ENCODE measurements around the gene CCSER1.
A peak's percentile ranks its signal among the peaks of the same experiment; 100 is the strongest.
"Not testable (repeated sequence)": the region's sequence is repeated elsewhere in the genome, so short reads cannot be mapped to it uniquely, and the experiment has no call there.

CCSER1 gene

DNA sequence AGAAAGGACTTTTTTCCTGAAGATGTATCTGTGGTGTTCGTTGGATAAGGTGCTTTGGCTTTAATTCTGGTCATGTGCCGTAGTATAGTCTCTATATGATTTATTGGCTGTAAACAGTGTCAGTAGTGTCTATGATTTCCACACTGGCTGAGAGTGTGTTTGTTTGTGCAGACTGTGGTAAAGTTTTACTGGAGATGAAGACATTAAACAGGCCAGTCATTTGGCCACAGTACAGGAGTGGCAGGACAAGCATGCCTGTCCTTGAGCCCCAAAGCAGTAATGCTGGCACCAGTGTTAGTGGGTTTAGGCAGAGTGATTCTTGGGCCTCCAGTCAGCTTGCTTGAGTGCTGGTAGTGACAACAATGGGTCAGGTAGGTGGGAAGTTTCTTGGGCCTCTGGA lies 1152.7 kb downstream of the CCSER1 start:
- DNase-seq (ENCODE audit: low read depth, low spot score), result no peak

DNA sequence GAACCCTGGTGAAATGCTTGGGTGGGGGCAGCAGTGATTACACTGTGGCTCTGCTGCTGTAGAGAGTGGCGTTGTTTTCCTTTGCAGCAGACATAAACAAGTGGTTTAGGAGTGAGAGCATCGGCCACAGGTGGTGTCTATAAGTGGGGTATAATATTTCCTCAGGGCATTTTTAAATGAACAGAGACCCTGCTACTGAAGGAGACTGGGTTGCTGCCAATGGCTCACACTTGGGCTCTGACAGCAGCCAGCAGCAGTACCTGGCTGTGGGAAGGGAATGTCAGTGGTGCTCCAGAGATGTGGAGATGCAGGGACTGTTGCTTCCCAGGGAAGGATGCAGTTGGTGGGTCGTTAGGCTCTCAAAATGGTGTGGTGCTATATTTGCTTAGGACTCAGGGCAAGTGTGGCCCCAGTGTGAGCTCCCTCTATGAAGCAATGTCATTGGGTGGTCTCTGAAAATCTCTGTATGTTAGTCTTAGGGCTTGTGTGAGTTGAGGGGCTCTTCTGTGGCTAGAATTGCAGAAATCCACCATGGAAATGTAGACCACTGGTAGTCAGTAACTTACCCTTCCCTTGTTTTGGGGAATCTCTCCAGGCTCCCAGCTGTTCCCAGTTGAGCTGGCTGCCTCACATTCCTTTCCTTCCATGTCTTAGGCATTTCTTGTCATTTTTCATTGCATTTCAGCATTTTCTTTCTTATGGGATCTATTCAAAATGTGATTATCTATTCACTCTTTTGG lies 1153.5 kb downstream of the CCSER1 start:
- DNase-seq (ENCODE audit: low read depth, low spot score), result no peak

DNA sequence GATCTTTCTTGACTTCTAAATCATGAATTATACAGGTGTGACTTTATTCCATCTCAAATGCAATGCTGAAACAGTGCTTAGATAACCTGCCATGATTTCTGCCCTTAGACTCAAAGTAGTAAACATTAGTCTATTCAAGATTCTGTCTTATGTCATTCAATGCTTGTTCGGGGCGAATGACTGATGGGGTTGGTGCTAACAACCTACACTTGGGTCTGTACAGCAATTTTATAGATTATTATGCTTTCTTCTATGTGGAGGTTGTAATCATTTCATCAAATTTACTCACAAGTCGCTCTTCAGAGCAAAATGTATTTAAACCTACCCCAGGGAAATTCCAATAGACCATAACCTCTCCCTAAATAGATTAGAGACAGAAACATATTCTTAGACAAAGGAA lies 1155.0 kb downstream of the CCSER1 start:
- DNase-seq (ENCODE audit: low read depth, low spot score), result no peak

DNA sequence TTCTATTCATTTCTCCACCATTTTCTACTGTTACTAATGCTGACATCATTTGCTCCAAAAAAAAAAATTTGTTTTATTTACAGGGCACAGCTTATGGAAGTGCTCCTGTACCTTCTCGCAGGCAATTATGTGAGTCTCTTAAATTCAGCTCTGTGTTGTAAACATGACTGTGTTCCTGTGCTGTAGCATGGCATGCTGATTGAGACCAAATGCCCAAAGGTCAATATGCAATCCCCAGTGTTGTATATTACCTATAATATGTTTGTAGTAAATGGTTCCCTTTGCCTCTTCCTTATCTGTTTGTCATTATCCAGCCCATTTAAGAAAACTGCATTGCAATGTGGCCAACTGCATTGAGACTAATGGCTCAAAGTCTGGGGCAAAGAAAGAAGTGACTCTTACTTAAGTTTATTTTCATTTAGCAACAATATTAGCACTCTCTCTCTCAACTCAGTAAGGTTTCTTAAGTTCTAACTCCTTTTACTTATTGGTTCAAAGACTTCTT lies 1156.6 kb downstream of the CCSER1 start:
- no peak for DNase-seq (ENCODE audit: low read depth, low spot score)

DNA sequence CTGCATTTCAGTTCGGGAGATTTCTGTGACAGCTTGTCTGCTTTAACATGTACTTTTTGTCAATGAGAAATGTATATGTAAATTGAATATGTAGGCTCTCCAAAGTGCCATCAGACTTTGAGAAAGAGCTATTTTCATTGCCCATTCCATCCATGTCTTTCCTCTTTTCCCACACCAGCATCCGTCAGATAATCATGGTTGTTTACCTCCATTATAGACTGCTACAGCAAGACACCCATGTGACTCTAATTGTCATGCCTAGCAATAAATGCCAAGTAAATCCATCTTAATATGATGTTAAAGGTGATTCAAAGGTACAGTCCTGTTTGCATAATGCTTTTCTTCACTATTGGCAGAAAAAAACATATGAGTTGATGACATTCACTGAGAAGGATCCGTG lies 1157.3 kb downstream of the CCSER1 start:
- no peak for DNase-seq (ENCODE audit: low read depth, low spot score)

DNA sequence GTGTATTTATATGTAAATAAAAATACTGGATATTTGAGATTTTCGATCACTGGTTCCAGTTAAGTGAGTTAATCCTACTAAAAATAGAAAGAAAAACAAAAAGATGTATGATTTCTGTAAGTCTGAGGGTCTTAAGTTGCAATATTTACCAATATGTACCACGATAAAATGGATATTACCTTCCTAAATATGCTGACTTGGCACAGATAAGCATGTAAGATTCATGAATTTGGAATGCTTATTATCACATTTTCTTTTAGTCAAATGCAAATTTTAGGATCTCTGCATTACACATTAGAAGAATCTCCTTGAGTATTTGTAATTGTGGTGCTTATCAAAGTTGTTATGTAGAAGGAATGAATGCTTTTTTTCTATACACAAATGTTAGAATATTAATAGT lies 1158.3 kb downstream of the CCSER1 start:
- no peak for DNase-seq (ENCODE audit: low read depth, low spot score)

DNA sequence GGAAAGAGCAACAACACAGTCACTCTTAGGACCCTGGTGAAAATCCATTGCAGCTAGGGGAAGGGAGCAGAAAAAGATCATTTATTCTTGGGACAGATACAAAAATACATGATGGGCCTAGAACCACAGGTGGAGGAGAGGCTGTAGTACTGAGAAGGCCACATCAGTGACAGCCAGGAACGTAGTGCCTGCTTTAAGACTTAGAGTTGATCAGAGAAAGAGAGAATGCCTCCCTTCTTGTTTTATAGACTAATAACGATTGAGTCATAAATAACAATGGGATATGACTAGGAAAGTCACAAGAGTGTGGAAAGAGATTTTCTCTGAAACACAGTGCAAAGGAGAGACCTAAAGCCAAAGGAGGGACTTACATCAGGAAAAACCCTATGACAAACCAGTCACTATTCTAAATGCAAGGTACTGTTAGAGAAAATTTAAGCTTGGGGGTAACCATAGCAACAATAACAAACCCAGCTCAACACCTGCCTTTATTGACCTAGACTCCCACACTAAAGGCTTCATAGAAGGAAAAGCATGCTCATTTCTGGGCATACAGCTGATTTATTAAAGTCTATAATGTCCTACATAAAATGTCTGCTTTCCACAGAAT lies 1161.6 kb downstream of the CCSER1 start:
- no peak for DNase-seq (ENCODE audit: low read depth, low spot score)

DNA sequence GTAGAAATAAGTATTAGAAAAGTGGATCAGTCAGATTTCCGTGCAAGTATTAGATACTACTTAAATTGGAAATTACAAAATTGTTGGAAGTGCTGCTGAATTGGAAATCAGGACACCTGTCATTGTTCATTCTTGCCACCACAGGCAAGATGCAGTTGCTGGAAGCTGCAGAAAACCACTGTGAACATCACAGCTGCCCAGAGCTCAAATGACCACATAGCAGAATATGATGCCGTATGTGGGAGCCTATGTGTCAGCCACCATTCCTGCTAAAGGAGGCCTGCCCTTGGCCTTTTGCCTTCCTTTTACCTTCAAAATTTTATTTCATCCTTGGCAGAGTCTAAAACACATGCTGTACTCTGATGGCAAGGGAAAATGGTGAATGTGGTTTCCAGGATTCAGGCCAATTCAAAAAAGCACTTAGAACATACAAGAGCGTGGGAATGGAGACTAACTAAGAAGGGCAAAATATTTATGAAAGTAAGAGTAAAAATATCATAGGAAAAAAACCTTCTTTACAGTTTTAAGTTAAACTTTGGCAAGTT lies 1171.0 kb downstream of the CCSER1 start:
- no peak for DNase-seq (ENCODE audit: low read depth, low spot score)

DNA sequence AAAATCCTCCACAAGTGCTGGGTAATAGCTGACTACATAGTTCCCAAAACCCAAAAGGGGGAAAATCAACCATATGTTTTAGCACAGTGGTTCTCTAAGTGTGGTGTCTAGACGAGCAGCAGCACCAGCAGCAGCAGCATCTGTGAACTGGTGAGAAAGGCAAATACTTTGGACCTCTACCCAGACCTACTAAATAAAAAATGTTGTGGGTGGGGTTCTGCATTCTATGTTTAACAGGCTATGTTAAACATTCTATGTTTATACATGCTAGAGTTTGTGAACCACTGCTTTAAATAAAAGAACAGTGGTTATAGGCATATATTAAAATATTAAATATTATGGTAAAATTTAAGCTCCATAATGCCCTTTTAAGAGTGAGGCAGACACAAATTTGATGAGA lies 1171.6 kb downstream of the CCSER1 start:
- no peak for DNase-seq (ENCODE audit: low read depth, low spot score)

DNA sequence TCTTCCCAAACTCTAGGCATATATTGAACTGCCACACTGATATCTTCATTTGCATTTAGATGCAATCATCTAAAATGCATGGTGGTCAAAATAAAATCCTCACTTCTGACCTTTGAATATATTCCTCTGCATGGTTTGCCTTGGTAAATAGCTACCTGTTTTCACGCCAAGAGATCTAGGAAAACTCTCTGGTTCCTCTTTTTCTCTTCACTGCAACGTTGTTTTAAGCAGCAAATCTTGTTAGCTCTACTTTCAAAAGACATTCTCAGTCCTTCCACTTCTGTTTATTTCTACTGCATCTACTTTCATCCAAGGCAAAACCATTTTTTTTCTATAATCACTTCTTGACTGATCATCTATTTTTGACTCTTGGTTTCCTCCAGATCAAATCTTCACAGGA lies 1174.9 kb downstream of the CCSER1 start:
- DNase-seq (ENCODE audit: low read depth, low spot score), result no peak

DNA sequence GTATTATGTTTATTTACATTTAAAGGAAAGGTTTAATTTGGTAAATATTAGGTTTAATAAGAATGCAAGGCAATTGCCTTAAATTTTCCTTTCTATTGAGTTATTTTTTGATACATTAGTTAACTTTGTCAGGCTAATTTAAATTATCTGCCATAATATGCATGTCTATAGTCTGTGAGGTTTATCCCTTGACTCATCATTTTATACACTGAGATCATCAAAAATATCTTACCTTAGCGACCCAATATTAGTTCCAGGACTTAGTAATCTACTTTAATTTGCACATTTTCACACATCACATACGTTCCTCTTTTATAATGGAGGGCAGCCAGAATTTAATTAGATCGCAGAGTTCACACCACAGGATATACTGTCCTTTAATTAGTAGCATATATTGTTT lies 1177.1 kb downstream of the CCSER1 start:
- no peak for DNase-seq (ENCODE audit: low read depth, low spot score)

DNA sequence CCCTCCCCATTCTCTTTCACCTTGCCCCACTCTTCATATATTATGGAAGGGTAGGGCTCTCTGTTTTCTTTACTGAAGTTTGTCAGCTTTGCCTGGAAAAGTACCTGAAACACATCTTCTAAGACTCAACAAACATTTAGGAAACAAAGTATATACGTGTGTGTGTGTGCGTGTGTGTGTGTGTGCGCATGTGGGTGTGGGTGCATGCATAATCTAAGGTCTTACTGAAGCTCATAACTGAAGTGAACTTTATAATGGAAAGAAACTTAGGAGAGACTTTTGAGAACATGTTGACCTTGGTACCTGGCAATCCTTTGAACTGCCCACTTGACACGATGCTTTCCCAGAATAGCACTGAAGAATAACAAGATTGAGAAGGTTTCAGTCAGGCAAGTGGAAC lies 1190.2 kb downstream of the CCSER1 start:
- no peak for DNase-seq (ENCODE audit: low read depth, low spot score)

DNA sequence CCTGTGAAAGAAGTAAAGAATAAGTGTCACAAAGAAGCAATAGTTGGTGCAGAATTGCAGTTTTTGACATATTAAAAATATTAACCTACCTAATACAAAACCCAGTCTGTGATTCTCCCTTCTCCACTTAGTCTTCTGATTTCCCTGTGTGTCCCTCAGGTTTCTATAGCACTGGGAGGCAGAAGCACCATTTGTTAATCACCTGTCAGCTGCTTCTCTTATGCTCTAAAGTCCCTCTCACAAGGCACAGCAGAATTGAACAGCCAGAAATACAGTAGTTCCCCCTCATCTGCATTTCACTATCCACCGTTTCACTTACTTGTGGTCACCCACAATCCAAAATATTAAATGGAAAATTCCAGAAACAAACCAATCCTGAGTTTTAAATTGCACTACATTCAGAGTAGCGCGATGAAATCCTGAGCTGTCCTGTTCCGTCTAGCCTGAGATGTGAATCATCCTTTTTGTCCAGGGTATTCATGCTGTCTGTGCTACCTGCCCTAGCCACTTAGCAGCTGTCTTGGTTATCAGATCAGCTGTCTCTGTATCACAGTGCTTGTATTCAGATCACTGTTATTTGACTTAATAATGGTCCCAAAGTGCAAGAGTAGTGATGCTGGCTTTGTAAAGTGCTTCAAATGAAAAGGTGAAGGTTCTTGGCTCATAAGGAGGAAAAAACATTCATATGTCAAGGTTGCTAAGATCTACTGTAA lies 1192.5 kb downstream of the CCSER1 start:
- DNase-seq (ENCODE audit: low read depth, low spot score), result no peak

DNA sequence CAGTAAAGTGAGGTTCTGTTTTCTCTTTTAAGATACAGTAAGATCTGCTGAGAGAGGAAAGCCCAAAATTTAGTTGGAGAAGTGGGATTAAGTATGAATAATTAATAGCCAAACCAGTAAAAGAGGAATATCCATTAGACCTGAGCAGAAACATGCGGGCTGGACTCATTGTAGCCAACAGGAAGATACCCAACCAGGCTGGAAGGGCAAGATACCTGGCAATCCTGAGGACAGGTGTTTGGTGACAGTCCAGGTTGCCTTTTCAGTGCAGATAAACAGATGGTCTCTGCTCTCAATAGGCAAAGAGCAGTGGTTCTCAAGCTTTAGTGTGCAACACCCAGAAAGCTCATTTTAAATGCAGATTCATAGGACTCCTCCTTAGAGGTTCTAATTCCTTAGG lies 1195.8 kb downstream of the CCSER1 start:
- no peak for DNase-seq (ENCODE audit: low read depth, low spot score)

DNA sequence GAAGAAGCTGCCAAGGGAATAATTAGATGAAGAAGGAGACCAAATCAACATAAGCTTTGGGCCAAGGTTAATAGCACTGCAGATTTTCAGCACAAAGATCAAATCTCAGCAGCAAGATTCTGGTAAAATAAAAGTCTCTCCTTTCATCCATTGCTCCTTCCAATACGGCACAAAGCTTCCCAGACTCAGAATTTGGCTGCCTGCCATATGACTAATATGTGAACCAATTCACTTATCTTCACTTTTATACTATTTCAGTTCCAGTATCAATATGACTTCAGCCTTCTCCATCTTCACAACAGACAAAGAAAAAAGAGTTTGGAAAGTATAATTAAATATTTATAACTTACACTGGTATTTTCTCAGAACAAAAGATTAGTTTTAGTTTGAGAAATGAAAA lies 1198.3 kb downstream of the CCSER1 start:
- DNase-seq (ENCODE audit: low read depth, low spot score), result peak; percentile 1

DNA sequence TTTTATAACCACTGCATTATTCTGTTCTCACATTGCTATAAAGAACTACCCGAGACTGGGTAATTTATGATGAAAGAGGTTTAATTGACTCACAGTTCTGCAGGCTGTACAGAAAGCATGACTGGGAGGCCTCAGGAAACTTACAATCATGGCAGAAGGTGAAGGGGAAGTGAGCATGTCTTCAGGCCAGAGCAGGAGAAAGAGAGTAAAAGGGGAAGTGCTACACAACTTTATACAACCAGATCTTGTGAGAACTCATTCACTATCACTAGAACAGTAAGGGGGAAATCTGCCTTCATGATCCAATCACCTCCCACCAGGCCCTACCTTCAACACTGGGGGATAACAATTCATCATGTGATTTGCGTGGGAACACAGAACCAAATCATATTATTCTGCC lies 1199.0 kb downstream of the CCSER1 start:
- not testable (repeated sequence) for DNase-seq (ENCODE audit: low read depth, low spot score)

DNA sequence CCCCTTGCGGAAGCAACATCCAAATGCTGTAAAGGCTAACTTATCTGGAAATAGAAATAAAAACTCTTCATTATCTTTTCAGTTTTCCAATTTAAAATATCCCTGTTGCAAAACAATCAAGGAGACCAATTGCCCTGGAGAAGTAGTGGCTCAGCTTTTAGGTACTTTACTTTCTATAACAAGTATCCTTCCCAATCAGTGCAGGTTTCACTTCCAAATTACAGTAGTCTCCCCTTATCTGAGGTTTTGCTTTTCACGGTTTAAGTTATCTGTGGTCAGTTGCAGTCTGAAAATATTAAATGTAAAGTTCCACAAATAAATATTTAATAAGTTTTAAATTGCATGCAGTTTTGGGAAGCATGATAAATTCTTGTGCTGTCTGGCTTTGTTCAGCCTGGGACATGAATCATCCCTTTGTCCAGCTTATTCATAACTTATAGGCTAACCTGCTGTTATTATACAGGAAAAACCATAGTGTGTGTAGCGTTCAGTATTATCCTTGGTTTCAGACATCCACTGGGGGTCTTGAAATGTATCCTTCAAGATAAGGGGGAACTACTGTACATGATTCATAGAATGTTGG lies 1203.5 kb downstream of the CCSER1 start:
- no peak for DNase-seq (ENCODE audit: low read depth, low spot score)

DNA sequence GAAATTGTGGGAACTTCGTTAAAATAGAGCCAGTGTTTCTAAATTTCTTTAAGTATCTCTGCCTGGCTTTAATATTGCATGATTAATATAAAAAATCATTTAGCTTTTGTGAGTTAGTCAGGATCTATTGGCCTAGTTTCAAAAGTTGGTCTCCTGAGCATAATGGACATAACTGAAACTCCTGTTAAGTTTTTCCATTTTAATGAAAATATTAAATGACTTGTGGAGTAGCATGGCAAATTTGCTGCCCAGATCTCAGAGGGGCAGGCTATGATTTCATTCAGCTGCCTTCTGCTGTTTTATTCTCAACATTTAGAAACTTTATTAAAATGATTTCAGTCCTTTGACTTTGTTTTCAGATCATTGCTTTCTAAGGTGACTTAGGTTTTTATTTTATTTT lies 1213.6 kb downstream of the CCSER1 start:
- DNase-seq (ENCODE audit: low read depth, low spot score), result no peak

DNA sequence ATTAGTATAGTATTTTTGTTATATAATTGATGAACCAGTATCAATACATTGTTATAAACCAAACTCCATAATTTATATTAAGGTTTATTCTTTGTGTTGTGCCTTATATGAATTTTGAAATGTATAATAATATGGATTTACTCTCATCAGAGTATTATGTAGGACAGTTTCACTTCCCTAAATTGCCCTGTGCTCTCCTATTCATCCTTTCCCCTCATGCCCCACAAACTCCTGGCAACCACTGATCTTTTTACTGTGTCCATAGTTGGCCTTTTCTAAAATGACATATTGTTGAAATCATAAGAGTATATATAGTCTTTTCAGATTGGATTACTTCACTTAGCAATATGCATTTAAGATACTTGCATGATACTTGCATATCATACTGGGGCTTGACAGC lies 1218.4 kb downstream of the CCSER1 start:
- no peak for DNase-seq (ENCODE audit: low read depth, low spot score)

DNA sequence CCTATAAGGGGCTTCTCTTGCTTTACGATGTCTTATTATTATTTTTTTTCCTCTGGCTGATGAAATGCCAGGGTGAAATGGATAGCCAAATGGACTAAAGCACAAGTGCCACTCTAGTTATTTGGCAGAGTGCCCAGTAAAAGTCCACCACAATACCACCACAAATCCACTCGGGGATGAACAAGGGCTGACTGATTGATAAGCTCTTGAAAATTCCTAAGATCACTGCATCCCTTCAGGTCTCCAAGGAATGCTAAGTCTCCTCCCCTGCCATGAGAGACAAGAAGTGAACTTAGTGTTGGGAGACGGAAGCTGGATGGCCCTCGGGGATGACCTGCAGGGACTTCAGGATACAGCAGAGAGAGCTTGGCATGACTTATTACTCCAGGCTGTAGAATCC lies 1229.3 kb downstream of the CCSER1 start:
- not testable (repeated sequence) for DNase-seq (ENCODE audit: low read depth, low spot score)

DNA sequence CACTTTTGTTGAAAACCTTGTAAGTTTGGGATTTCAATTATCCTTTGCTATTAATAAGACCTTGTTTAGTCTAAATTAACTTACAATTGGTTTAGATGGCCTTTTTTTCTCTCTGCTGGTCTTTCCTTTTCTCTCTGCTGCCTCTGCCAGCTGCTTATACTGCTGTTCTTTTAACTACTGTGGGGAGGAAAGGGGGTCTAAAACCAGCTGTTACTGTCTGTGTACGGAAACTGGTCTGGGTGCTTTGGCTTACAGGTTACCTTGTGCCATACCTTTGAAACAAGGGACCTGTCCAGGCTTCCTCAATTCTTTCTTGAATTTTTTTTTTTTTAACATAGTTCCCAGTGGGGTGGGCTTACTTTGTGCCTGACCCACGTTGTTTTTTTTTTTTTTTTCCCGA lies 1230.8 kb downstream of the CCSER1 start:
- DNase-seq (ENCODE audit: low read depth, low spot score), result not testable (repeated sequence)

DNA sequence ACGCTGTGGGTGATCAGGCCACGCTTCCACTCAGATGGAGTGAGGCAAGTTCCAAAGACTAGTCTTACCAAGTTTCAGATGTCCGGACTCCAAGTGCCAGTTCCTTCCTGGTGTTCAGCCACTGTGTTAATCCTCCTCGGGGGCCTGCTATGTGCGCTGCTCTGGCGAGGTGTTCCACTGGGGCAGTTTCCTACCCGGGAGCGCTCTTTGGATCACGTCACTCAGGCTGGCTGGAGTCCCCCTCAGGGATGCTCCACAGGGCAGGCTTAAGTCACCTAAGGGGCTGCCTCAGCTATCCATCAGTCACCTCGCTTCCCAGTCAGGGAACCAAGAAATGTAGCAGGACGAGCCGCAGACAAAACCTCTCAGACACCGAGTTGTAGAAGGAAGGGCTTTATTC lies 1231.4 kb downstream of the CCSER1 start:
- DNase-seq (ENCODE audit: low read depth, low spot score), result not testable (repeated sequence)

Data from smooth muscle cell of the brain vasculature (primary cell).